Endothelial cell of umbilical vein (primary cell): Measurements from ENCODE around the gene ZBTB7C.

ENCODE experiments used
- EZH2 ChIP-seq: IDR thresholded peaks from 2 replicates; pipeline ENCODE4 v1.6.1; 2012; ENCODE audit warnings: borderline replicate concordance, low read depth, mild to moderate bottlenecking, moderate library complexity, low read length, inconsistent platforms; ENCODE audit not compliant: severe bottlenecking
- POLR2AphosphoS5 ChIP-seq: IDR thresholded peaks from 2 replicates; pipeline ENCODE4 v1.6.1; 2012; ENCODE audit warnings: low read depth, mild to moderate bottlenecking, control low read depth, low read length, moderate library complexity; ENCODE audit not compliant: insufficient read depth
- TF ChIP-seq, protein P1 (sequence below), 2 donors: IDR thresholded peaks; 1 replicate in 1 of 2; 2 replicates in 1 of 2; pipeline ENCODE4 v1.5.1; 2011; ENCODE audit warnings: low read length in 2 of 2, mild to moderate bottlenecking in 2 of 2, moderate library complexity in 2 of 2, control low read depth in 1 of 2, inconsistent platforms in 1 of 2, low read depth in 1 of 2; ENCODE audit not compliant: insufficient read depth in 1 of 2; ENCODE audit errors: extremely low read depth in 1 of 2

DNA sequence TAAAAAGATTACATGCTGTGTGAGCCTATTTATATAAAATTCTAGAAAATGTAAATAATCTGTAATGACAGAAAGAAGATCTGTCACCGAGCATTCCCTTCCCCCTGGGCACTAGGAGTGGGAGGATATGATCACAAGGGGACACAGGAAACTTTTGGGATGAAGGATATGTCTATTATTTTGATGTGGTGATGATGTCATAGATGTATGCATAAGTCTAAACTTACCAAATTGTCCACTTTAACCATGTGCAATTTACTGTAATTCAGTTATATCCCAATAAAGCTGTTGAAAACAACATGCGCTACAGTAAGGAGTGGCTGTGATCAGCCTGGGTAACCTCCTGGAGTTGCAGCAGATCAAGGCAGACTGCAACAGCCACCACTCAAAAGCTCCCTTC, 148.9 kb downstream of the ZBTB7C start:
- TF ChIP-seq, protein P1, sequence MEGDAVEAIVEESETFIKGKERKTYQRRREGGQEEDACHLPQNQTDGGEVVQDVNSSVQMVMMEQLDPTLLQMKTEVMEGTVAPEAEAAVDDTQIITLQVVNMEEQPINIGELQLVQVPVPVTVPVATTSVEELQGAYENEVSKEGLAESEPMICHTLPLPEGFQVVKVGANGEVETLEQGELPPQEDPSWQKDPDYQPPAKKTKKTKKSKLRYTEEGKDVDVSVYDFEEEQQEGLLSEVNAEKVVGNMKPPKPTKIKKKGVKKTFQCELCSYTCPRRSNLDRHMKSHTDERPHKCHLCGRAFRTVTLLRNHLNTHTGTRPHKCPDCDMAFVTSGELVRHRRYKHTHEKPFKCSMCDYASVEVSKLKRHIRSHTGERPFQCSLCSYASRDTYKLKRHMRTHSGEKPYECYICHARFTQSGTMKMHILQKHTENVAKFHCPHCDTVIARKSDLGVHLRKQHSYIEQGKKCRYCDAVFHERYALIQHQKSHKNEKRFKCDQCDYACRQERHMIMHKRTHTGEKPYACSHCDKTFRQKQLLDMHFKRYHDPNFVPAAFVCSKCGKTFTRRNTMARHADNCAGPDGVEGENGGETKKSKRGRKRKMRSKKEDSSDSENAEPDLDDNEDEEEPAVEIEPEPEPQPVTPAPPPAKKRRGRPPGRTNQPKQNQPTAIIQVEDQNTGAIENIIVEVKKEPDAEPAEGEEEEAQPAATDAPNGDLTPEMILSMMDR (IDR thresholded peaks at IDR 0.05; ENCODE audit: extremely low read depth in 1 of 2, insufficient read depth in 1 of 2, low read depth in 1 of 2, low read length in 2 of 2): no peak
- TF ChIP-seq POLR2AphosphoS5: no peak
- no peak for TF ChIP-seq EZH2
